ENCODE data around the gene CGB2.
"Not testable (repeated sequence)": the region's sequence is repeated elsewhere in the genome, so short reads cannot be mapped to it uniquely, and the experiment has no call there.

Gene CGB2

DNA sequence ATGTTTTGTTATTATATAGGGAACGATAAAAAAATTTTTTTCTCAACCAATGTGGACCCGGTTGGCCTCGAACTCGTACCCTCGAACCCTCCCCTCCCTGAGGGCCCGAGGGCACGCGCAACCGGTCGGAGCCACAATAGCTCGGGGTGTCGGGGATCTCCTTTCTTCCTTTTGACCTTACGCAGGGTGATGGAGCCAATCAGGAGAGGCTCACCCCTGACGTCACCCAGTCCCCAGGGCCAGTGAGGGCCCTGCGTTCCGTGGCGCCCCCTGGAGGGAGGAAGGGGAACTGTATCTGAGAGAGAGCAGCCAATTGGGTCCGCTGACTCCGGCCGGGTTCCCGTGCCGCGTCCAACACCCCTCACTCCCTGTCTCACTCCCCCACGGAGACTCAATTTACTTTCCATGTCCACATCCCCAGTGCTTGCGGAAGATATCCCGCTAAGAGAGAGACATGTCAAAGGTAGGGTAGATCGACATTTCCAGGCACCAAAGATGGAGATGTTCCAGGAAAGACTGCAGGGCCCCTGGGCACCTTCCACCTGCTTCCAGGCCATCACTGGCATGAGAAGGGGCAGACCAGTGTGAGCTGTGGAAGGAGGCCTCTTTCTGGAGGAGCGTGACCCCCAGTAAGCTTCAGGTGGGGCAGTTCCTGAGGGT lies at the start of gene CGB2:
CGB2 (plus strand) TSS at position 249 of the 660 bp plus-strand sequence; CDS start at position 455, 206 bp downstream.
- not testable (repeated sequence) for H3K9ac ChIP-seq (ENCODE audit: low read depth, low read length); H3K36me3 ChIP-seq (ENCODE audit: control insufficient read depth, insufficient read depth, low read length); H3K27me3 ChIP-seq (ENCODE audit: control insufficient read depth, insufficient read depth, low read length); H3K9me3 ChIP-seq (ENCODE audit: control insufficient read depth, insufficient read depth, low read length); H3K4me1 ChIP-seq (ENCODE audit: control insufficient read depth, insufficient read depth, low read length)
- H3K4me3 ChIP-seq (ENCODE audit: low read depth, low read length), result peak within 1 kb of the TSS; percentile 43

DNA sequence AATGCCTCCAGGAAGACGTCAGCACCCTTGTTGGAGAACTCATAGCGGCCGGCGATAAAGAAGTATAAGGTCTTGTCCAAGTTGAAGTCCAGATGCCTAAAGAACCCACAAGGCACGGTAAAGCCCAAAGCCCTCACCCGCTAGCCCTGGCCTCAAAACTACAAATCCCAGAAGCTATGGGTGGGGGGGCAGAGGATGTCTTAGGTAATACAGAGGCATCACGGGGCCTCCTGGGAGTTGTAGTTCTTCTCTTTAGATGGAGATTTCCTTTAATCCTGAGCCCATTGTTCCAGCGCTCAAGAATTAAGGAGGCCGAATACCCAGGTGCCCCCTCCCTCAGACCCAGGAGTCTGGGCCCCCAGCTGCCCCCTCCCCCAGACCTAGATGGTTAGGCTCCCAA lies 49.4 kb upstream of the CGB2 start:
- Histone ChIP-seq H3K4me1 (ENCODE audit: control insufficient read depth, insufficient read depth, low read length) (no peaks in the 10 kb centered on the region), H3K9me3 (ENCODE audit: control insufficient read depth, insufficient read depth, low read length) (no peaks in the 10 kb centered on the region), H3K36me3 (ENCODE audit: control insufficient read depth, insufficient read depth, low read length) (peaks cover 25% of the 10 kb centered on the region), H3K4me3 (ENCODE audit: low read depth, low read length) (no peak overlapping the region), H3K27me3 (ENCODE audit: control insufficient read depth, insufficient read depth, low read length) (no peaks in the 10 kb centered on the region), H3K9ac (ENCODE audit: low read depth, low read length) (no peak overlapping the region)

DNA sequence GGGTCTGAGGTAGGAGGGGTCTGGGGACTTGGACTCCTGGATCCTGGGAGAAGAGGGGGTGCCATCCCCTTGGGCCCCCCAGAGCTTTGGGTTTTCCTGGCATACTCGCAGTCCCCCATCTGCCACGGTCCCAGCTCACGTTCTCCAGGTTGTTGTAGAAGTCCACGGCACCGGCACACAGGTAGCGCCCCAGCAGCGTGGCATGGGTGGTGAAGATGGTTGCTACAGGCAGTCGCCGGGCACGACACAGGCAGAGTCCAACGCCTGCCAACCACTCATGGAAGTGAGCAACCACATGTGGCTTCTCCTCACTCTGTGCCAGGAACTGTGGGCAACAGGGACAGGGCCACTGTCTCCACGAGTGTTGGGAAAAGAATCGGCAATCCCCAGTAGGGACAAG lies 46.0 kb upstream of the CGB2 start:
- Histone ChIP-seq H3K4me3 (ENCODE audit: low read depth, low read length) (no peak overlapping the region), H3K27me3 (ENCODE audit: control insufficient read depth, insufficient read depth, low read length) (no peaks in the 10 kb centered on the region), H3K36me3 (ENCODE audit: control insufficient read depth, insufficient read depth, low read length) (peaks cover 43% of the 10 kb centered on the region), H3K4me1 (ENCODE audit: control insufficient read depth, insufficient read depth, low read length) (no peaks in the 10 kb centered on the region), H3K9me3 (ENCODE audit: control insufficient read depth, insufficient read depth, low read length) (no peaks in the 10 kb centered on the region), H3K9ac (ENCODE audit: low read depth, low read length) (no peak overlapping the region)

DNA sequence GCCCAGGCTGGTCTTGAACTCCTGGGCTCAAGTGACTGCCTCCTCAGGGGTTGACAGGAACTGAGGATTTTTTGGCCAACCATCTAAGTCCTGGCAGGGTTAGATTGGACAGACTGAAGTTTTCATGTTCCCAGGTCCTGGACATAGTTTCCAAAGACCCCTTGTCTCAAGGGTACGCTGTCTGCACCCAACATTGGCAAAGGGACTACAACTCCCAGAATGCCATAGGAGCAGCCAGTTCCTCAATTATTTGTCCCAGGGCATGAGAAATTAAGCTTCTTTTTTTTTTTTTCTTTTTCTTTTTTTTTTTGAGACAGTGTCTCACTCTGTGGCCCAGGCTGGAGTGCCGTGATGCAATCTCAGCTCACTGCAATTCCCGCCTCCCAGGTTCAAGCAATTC lies 45.5 kb upstream of the CGB2 start:
- Histone ChIP-seq H3K9ac (ENCODE audit: low read depth, low read length) (no peak overlapping the region), H3K36me3 (ENCODE audit: control insufficient read depth, insufficient read depth, low read length) (peaks cover 48% of the 10 kb centered on the region), H3K9me3 (ENCODE audit: control insufficient read depth, insufficient read depth, low read length) (no peaks in the 10 kb centered on the region), H3K4me3 (ENCODE audit: low read depth, low read length) (no peak overlapping the region), H3K27me3 (ENCODE audit: control insufficient read depth, insufficient read depth, low read length) (no peaks in the 10 kb centered on the region), H3K4me1 (ENCODE audit: control insufficient read depth, insufficient read depth, low read length) (no peaks in the 10 kb centered on the region)

DNA sequence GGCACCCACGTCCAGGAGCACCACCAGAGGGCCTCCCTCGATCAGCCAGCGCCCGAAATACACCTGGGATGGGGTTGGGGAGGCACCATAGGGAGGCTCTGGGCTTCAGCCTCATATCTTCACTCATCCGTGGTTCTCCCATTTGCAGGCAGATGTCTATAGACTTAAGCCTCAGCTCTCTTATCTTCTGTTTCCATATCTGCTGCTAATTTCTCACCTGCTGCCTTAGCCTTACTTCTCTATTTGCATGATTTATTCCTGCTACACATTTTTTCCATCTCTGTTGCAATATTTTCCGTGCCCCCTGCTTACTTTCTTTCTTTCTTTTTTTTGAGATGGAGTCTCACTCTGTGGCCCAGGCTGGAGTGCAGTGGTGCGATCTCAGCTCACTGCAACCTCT lies 44.4 kb upstream of the CGB2 start:
- no peaks in the 10 kb centered on the region for H3K27me3 ChIP-seq (ENCODE audit: control insufficient read depth, insufficient read depth, low read length)
- peaks cover 45% of the 10 kb centered on the region for H3K36me3 ChIP-seq (ENCODE audit: control insufficient read depth, insufficient read depth, low read length)
- no peak overlapping the region for H3K9ac ChIP-seq (ENCODE audit: low read depth, low read length)
- H3K4me1 ChIP-seq (ENCODE audit: control insufficient read depth, insufficient read depth, low read length), result no peaks in the 10 kb centered on the region
- no peak overlapping the region for H3K4me3 ChIP-seq (ENCODE audit: low read depth, low read length)
- H3K9me3 ChIP-seq (ENCODE audit: control insufficient read depth, insufficient read depth, low read length), result no peaks in the 10 kb centered on the region

DNA sequence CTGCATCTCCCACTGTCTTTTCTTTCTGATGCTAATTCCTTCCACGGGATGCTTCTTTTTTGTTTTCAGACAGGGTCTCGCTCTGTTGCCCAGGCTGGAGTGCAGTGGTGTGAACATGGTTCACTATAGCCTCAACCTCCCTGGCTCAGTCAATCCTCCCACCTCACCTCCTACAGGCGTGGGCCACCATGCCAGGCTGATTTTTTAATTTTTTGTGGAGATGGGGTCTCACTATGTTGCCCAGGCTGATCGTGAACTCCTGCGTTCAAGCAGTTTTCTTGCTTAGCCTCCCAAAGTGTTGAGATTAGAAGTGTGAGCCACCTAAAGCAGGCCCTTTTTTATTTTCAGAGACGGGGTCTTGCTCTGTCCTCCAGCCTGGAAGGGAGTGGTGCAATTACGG lies 43.4 kb upstream of the CGB2 start:
- peaks cover 43% of the 10 kb centered on the region for H3K36me3 ChIP-seq (ENCODE audit: control insufficient read depth, insufficient read depth, low read length)
- no peaks in the 10 kb centered on the region for H3K9me3 ChIP-seq (ENCODE audit: control insufficient read depth, insufficient read depth, low read length)
- H3K4me3 ChIP-seq (ENCODE audit: low read depth, low read length), result no peak overlapping the region
- H3K27me3 ChIP-seq (ENCODE audit: control insufficient read depth, insufficient read depth, low read length), result no peaks in the 10 kb centered on the region
- H3K9ac ChIP-seq (ENCODE audit: low read depth, low read length), result no peak overlapping the region
- no peaks in the 10 kb centered on the region for H3K4me1 ChIP-seq (ENCODE audit: control insufficient read depth, insufficient read depth, low read length)

DNA sequence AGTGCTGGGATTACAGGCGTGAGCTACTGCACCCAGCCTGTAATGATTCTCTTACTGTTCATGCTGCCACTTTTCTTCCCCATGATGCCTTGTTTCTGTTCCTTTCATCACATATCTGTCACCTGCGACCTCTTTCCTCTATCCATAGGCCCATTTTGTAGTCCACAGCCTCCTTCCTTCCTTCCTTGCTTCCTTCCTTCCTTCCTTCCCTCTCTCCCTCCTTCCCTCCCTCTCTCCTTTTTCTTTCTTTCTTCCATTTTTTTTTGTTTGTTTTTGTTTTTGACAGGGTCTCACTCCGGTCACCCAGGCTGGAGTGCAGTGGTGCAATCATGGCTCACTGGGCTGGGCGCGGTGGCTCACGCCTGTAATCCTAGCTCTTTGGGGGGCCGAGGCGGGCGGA lies 42.8 kb upstream of the CGB2 start:
- Histone ChIP-seq H3K36me3 (ENCODE audit: control insufficient read depth, insufficient read depth, low read length) (peaks cover 41% of the 10 kb centered on the region), H3K4me1 (ENCODE audit: control insufficient read depth, insufficient read depth, low read length) (no peaks in the 10 kb centered on the region), H3K27me3 (ENCODE audit: control insufficient read depth, insufficient read depth, low read length) (no peaks in the 10 kb centered on the region), H3K4me3 (ENCODE audit: low read depth, low read length) (no peak overlapping the region), H3K9me3 (ENCODE audit: control insufficient read depth, insufficient read depth, low read length) (no peaks in the 10 kb centered on the region), H3K9ac (ENCODE audit: low read depth, low read length) (no peak overlapping the region)

DNA sequence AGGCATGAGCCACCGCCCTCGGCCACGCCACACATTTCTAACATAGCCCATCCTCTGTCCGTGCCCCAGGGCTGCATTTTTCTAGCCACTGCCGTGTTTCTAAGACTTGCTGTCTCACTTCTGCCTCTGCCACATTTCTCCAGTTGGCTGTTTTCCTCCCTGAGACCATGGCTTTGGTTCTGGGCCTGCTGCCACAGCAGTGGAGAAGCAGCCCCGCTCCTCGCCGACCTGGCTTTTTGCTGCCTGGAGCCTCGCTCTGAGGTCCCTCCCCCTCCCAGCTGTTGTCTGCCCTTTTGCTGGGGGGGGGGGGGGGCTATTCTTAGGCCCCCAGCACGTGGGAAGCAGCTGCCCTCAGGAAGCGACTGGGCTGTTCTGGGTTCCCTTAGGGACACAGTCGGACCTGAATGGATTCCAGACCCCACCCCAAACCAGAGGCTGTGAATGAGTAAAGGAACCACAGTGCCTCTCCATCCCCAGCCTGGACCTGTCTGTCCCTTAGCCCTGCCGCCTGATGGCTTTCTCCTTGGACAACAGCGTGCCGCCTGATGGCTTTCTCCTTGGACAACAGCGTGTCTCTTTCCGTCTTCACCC lies 41.9 kb upstream of the CGB2 start:
- no peaks in the 10 kb centered on the region for H3K9me3 ChIP-seq (ENCODE audit: control insufficient read depth, insufficient read depth, low read length)
- H3K27me3 ChIP-seq (ENCODE audit: control insufficient read depth, insufficient read depth, low read length), result no peaks in the 10 kb centered on the region
- H3K4me3 ChIP-seq (ENCODE audit: low read depth, low read length), result no peak overlapping the region
- H3K36me3 ChIP-seq (ENCODE audit: control insufficient read depth, insufficient read depth, low read length), result peaks cover 41% of the 10 kb centered on the region
- no peaks in the 10 kb centered on the region for H3K4me1 ChIP-seq (ENCODE audit: control insufficient read depth, insufficient read depth, low read length)
- no peak overlapping the region for H3K9ac ChIP-seq (ENCODE audit: low read depth, low read length)

DNA sequence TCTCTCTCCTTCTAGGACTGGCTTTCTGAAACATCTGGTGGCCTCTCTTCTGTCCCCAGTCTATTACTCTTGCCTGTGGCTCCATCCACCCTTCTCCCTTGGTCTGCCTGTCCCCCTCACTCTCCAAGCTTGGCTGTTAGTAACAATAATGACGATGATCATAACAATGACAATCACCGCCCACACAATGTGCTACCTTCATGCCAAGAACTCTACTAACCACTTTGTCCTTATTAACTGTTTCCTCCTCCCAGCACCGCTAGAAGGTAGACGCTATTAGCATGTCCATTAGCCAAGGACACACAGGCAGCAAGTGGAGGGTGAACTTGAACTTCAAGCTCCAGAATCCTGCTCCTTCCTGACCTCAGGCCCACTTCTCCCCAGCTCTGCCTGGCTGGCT lies 41.3 kb upstream of the CGB2 start:
- Histone ChIP-seq H3K9ac (ENCODE audit: low read depth, low read length) (no peak overlapping the region), H3K36me3 (ENCODE audit: control insufficient read depth, insufficient read depth, low read length) (peaks cover 35% of the 10 kb centered on the region), H3K9me3 (ENCODE audit: control insufficient read depth, insufficient read depth, low read length) (no peaks in the 10 kb centered on the region), H3K4me3 (ENCODE audit: low read depth, low read length) (no peak overlapping the region), H3K27me3 (ENCODE audit: control insufficient read depth, insufficient read depth, low read length) (no peaks in the 10 kb centered on the region), H3K4me1 (ENCODE audit: control insufficient read depth, insufficient read depth, low read length) (peaks cover 2% of the 10 kb centered on the region)

DNA sequence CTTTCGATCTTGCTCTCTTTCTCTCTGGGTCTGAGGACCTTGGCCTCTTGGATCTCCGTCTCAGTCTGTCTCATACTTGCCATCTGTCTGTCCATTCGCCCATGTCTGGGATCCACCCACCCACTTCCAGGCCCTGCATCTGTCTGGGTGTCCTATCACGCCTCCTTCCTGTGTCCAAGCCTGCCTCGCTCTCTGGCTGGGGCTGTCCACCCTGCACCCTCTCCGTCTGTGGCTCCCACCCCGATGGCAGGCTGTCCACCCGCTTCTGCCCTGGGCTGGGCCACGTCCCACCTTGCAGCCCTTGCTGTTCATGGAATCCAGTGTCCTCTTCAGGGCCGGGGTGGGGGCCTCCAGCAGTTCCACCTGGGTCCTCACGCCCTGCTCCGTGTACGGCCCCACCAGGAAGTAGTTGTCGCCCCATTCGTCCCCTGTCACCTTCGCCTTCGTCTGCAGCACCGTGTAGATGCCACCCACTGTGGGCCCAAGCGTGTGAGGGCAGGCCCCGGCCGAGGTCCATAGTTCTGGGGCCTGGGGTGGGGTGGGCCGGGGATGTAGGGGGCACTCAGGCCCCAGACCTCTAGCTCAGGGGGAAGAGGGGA lies 40.6 kb upstream of the CGB2 start:
- no peaks in the 10 kb centered on the region for H3K9me3 ChIP-seq (ENCODE audit: control insufficient read depth, insufficient read depth, low read length)
- H3K9ac ChIP-seq (ENCODE audit: low read depth, low read length), result no peak overlapping the region
- H3K4me1 ChIP-seq (ENCODE audit: control insufficient read depth, insufficient read depth, low read length), result peaks cover 2% of the 10 kb centered on the region
- H3K36me3 ChIP-seq (ENCODE audit: control insufficient read depth, insufficient read depth, low read length), result peaks cover 29% of the 10 kb centered on the region
- no peak overlapping the region for H3K4me3 ChIP-seq (ENCODE audit: low read depth, low read length)
- H3K27me3 ChIP-seq (ENCODE audit: control insufficient read depth, insufficient read depth, low read length), result no peaks in the 10 kb centered on the region

DNA sequence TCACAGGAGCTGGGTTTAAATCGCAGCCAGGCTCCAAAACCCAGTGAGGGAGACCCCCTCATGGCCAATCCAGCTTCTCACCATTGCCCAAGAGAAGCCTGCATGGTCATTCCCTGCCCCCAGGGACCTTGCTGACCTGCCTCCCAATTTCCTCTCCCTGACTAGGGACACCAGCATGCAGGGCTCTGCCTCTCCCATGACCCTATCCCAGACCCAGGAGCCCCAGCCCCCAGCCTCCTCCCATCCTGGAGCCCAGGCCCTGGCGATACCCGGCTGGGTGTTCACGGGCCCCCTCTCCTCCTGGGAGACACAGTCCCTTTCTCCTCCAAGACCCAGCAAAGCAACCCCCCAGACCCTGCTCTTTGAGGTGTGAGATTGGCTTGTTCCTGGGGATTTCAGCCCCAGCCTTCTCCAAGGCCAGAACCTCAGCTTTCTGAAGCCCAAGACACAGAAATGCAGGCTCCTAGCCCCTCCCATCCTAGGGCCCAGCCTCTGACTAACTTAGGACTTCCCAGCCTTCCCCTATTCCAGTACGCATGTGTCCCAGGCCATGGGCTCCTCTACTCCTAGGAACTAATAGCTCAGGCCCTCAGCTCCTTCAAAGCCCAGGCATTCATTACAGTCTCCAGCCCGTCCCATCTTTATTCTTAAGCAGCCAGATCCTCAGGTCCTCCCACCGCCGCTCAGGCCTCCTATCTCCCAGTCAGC lies 39.7 kb upstream of the CGB2 start:
- Histone ChIP-seq H3K4me3 (ENCODE audit: low read depth, low read length) (peak overlapping the region; percentile 94), H3K9me3 (ENCODE audit: control insufficient read depth, insufficient read depth, low read length) (no peaks in the 10 kb centered on the region), H3K9ac (ENCODE audit: low read depth, low read length) (peak overlapping the region; percentile 92), H3K27me3 (ENCODE audit: control insufficient read depth, insufficient read depth, low read length) (no peaks in the 10 kb centered on the region), H3K4me1 (ENCODE audit: control insufficient read depth, insufficient read depth, low read length) (peaks cover 2% of the 10 kb centered on the region), H3K36me3 (ENCODE audit: control insufficient read depth, insufficient read depth, low read length) (peaks cover 25% of the 10 kb centered on the region)

All from iPS-15b (cell line).